GM20000 (cell line): Measurements from ENCODE around the gene ADO.

Experiments used
- DNase-seq: peaks from one replicate; pipeline ENCODE4 v3.0.0; 2012; ENCODE audit warnings: low spot score
- CTCF ChIP-seq: IDR thresholded peaks from 2 replicates; pipeline ENCODE4 v1.5.1; 2012; ENCODE audit warnings: mild to moderate bottlenecking, control low read depth; ENCODE audit errors: extremely low read depth, missing control alignments

ADO gene

GRCh38 chr10:62810156-62810902 is 5.8 kb downstream of the ADO start:
- DNase-seq: no peak
- TF ChIP-seq CTCF: no peak

DNA sequence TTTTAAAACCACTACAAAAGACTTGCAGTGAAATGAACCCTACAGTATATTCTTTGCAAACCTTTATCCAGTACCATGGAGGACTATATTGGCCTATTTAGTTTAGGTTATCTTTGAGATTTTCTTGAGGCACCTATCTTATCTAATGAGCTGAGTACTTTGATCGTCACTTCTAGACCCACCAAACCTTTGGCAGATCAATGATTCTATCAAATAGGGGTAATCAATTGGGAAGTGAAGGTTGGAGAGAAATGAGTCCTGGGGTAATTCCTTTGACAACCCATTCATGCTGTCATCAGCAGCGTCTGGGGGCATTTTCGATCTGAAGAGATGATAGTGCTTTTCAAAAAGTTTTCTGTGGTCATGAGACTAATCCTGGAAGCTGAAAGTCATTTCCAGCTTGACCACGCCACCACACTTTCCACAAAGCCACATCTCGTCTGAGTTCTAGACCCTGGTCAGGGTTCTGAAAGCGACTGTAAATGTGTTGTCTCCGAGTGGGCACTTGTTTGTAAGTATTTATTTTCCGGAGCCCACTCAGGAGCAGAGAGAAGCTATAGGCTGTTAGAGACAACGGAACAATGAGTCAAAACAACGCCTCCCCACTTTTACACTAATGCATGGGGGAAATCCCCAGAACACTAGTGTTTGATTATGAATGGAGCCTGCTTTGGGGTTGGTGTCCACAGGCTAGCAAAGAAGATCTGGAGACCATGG is 6.8 kb downstream of the ADO start:
- peak; percentile 87 for DNase-seq
- TF ChIP-seq CTCF: no peak

DNA sequence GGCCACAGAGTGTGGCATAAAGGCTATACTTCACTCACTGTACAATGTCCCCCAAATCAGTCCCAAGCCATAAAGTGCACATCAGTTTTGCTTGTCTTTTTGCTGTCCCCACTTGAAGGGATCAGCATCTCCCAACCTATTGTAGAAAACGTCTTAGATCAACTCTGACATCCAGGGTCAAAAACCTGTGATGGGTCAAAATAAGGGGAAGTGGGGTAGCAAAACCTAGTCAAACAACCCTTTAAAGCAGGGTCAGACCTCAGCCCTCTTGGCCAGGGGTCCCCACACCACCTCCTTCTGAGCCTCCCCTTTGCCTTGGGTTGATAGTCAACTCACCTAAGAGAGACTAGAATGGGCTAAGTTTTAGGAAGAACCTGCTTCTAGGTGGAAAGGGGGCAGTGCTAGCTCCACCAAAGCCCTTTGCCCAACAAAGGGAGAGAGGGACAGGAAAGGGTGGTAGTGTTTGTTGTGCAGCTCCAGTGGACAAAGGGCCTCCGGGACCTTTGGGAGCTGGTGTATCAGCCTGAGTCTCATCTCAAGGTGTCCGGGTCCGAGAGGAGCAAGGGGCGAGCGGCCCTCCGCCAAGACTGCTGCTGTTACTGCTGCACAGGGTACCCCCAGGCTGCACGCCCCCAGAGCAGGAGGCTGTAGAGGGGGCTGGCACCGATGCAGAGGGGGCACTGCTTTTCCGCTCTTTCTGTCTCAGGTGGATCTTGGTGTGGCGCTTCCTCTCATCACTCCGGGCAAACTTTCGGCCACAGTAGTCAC is 8.3 kb downstream of the ADO start:
- no peak for TF ChIP-seq CTCF
- no peak for DNase-seq

DNA sequence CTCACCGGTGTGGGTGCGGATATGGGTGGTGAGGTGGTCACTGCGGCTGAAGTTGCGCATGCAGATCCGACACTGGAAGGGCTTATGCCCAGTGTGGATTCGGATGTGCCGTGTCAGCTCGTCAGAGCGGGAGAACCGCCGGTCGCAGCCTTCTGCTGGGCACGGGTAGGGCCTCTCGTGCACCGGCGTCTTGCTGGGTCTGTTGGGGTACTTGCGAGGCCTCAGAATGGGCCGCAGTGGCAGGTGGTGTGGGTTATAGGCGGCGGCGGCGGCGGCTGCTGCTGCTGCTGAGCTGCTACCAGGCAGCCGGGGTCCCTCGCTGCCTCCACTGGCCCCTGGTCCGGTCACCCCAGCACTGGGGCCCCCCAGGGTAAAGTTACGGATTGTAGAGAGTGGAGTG is 8.9 kb downstream of the ADO start:
- no peak for DNase-seq
- no peak for TF ChIP-seq CTCF

GRCh38 chr10:62813981-62814380 is 9.5 kb downstream of the ADO start:
- no peak for TF ChIP-seq CTCF
- no peak for DNase-seq

DNA sequence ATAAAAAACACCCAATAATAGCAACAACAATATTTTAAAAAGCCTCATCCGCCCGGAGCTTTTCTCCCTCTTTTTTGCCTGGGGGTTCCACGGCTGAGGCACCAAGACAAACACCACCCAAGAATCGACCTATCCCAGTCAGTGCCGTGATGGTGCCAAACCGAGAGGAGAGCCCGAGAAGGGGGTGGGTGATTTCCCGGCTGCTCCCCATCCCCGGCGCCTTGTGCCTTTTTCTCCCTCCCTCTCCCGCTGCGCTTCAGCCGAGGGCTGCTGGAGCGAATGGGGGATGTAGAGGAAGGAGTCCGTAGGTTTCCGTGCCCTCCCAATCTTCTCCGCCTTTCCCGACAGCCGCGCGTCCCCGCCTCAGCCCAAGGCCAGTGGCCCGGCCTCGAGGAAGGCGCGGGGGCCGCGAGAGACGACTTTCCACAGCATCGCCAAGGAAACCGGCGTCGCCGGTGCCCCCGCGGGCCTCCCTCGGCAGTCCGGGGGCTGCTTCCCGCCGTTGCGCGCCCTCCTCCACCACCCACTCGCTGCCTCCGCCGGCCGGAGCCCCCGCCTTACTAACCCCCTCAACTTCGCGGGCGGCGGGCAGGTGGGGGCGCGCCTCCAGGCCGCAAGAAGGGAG is 10.3 kb downstream of the ADO start:
- no peak for TF ChIP-seq CTCF
- no peak for DNase-seq
